NCI-H1092 treated with DMSO at 0.1 percent for 48 hours (cell line): ENCODE results near the gene CACNA1C.

Experiments used
- DNase-seq: peaks from one replicate; lab custom pipeline; 2025; lab: John Stamatoyannopoulos, UW

The CACNA1C gene

GRCh38 chr12:2035431-2036055, 17.2 kb upstream of the CACNA1C start:
- DNase-seq: no peak

- no peak for DNase-seq
Observed at GRCh38 chr12:2039034-2039433, 13.8 kb upstream of the CACNA1C start.

- DNase-seq: no peak
Observed at GRCh38 chr12:2043054-2043453, 9.7 kb upstream of the CACNA1C start.

- no peak for DNase-seq
Observed at GRCh38 chr12:2044165-2044564, 8.6 kb upstream of the CACNA1C start.

GRCh38 chr12:2046957-2047356, 5.8 kb upstream of the CACNA1C start:
- DNase-seq: no peak

- no peak for DNase-seq
Observed at GRCh38 chr12:2047752-2048151, 5.0 kb upstream of the CACNA1C start.

- DNase-seq: no peak
Observed at GRCh38 chr12:2049604-2050540, 2.9 kb upstream of the CACNA1C start.

- DNase-seq: peak; percentile 29
Observed at GRCh38 chr12:2051700-2052621, 826 bp upstream of the CACNA1C start.

- DNase-seq: no peak
Observed at GRCh38 chr12:2053691-2054090, 904 bp downstream of the CACNA1C start.

GRCh38 chr12:2054091-2055018, 1.6 kb downstream of the CACNA1C start:
- peak; percentile 64 for DNase-seq

GRCh38 chr12:2057041-2057794, 4.4 kb downstream of the CACNA1C start:
- peak; percentile 70 for DNase-seq

- no peak for DNase-seq
Observed at GRCh38 chr12:2057795-2058408, 5.1 kb downstream of the CACNA1C start.

- DNase-seq: no peak
Observed at GRCh38 chr12:2058837-2059236, 6.0 kb downstream of the CACNA1C start.

GRCh38 chr12:2061402-2061801, 8.6 kb downstream of the CACNA1C start:
- no peak for DNase-seq

- no peak for DNase-seq
Observed at GRCh38 chr12:2064071-2064507, 11.3 kb downstream of the CACNA1C start.

- no peak for DNase-seq
Observed at GRCh38 chr12:2068653-2069052, 15.9 kb downstream of the CACNA1C start.

- no peak for DNase-seq
Observed at GRCh38 chr12:2070440-2071045, 17.8 kb downstream of the CACNA1C start.

GRCh38 chr12:2074792-2075191, 22.0 kb downstream of the CACNA1C start:
- no peak for DNase-seq

- no peak for DNase-seq
Observed at GRCh38 chr12:2075508-2076195, 22.9 kb downstream of the CACNA1C start.
